Measurements from ENCODE around the gene KLHL12.

DNA sequence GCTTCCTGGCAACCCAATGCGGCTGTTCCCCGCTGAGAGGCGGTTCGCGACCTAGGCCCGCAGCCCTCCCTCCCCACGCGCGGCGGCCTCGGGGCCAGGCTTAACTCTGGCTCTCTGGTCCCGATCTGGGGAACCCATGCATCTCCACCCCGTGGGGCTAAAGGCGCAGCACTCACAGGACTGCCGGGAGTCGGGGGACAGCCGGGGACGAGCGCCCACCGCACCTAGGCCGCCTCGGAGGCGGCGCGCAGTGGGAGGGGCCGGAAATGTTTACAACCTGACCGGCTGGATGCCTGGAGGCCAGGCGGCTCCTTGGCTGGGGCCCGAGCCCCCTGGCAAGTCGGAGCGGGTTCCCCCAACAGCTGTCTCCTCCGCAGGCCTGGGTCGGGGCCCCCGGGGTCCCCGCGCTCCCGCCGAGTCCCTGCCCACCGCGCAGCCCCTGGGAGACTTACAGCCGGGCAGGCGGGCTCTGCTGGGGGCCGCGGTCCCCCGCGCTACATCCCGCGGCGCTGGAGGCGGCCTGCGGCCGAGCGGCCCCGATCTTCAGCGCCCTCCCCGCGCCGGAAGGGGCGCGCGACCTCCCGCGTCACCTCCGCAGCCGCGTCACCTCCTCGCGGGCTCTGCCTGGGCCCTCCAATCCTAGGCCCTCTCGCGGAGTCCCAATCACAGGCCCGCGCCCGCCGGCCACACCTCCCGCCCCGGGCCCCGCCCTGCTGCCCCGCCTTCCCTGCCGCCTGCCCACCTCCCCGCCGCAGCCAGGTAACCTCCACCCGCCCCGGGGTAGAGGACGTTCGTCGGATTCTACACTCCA, 30.9 kb upstream of the KLHL12 start, which contains the start of gene ADIPOR1:
- TF ChIP-seq, protein P1, sequence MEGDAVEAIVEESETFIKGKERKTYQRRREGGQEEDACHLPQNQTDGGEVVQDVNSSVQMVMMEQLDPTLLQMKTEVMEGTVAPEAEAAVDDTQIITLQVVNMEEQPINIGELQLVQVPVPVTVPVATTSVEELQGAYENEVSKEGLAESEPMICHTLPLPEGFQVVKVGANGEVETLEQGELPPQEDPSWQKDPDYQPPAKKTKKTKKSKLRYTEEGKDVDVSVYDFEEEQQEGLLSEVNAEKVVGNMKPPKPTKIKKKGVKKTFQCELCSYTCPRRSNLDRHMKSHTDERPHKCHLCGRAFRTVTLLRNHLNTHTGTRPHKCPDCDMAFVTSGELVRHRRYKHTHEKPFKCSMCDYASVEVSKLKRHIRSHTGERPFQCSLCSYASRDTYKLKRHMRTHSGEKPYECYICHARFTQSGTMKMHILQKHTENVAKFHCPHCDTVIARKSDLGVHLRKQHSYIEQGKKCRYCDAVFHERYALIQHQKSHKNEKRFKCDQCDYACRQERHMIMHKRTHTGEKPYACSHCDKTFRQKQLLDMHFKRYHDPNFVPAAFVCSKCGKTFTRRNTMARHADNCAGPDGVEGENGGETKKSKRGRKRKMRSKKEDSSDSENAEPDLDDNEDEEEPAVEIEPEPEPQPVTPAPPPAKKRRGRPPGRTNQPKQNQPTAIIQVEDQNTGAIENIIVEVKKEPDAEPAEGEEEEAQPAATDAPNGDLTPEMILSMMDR (IDR thresholded peaks at IDR 0.05), result peak in 2 of 3 experiments; percentile 24 to 26
- peak; percentile 86 for TF ChIP-seq POLR2A (IDR thresholded peaks at IDR 0.05)

Measured in testis (tissue), 2 donors.